Left lobe of liver (tissue), 2 donors: ENCODE results near the gene AFAP1L1. TPM values are rescaled to one million over a fixed set of nuclear protein-coding genes. Genes with fewer than 3 reads are reported as not detected.
A peak's percentile ranks its signal among the peaks of the same experiment; 100 is the strongest.
"Not testable (repeated sequence)": the region's sequence is repeated elsewhere in the genome, so short reads cannot be mapped to it uniquely, and the experiment has no call there.

ENCODE experiments used
- ATAC-seq: fragments of 200-7000 bp; cut with Tn5 transposase; one replicate; pipeline ENCODE4 v1.9.1; 2020; ENCODE audit warnings: mild to moderate bottlenecking, moderate library complexity
- DNase-seq: peaks from one replicate; pipeline ENCODE4 v3.0.0-alpha.2; 2020; ENCODE audit warnings: low spot score
- total RNA-seq: library from RNA; stranded (reverse); gene quantifications from one replicate; pipeline ENCODE4 v1.2.1, GENCODE V29; 2021
- donor health status: DM: no; HTN: no; CAD: no; lungs with moderate emphysema.
- donor health status: DM: no; HTN: yes; CAD: no.

AFAP1L1 gene
- total RNA-seq, 1 donor from 2014 or later: 2.6 TPM

DNA sequence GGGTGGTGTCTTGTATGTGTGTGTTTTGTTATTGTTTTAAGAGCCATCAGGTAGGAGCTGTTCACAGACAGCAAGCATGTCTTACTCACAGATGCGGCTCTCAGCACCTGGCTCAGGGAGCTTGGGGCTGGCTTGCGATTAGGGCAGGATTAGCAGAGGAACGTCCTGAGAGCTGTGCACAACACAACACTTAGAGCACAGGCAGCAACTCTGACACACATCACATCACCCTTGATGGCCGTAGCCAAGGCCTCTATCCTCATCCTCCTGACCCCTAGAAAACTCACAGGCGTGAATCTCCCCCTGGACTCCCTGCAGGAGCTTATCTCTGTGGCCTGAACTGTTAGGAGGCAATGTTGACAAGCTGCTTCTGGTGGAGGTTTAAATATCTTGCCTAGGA, 114.5 kb downstream of the AFAP1L1 start:
- DNase-seq: no peak

DNA sequence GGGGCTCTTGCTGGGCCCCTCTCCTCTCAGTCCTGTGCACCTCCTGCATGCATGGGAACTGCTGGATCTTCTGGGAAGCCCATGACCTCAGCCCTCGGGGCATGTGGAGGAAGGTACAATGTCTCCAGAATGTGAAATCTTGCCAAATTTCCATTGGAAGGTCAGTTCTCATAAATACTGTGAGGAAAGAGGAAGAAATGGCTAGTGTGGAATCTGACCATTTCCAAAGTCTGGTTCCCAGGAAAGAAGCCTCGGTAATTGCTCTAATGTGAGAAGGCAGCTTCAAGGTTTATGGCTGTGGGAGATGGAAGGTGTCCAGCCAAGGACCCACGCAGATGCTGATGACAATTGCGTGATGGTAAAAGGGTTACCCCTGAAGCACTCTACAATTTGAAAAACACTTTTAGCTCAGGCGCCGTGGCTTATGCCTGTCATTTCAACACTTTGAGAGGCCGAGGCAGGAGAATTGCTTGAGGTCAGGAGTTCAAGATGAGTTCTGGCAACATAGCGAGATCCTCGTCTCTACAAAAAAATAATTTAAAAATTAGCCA, 115.5 kb downstream of the AFAP1L1 start:
- peak; percentile 30 for ATAC-seq
- no peak for DNase-seq

More for the DNA sequence above, 114.5 kb downstream of the AFAP1L1 start:
- no peak for ATAC-seq

DNA sequence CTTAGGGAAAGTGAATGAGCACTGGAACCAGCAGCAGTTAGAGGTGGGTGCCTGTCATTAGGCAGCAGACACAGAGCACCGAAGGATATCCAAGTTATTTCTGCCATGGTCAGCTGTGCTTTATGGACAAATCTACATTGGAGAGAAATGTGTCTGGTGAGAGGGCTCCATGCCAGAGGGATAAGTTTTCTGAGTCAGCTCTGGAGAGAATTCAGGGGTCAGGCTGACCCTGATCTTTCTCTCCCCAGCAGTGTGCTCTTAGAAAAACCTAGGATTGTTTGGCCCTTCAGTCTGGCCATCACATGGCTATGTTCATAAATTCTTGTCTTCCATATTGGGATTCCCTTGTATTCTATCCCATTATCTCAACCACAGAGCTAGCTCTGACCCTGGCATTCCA, 116.3 kb downstream of the AFAP1L1 start:
- DNase-seq (no peak), ATAC-seq (peak; percentile 28)

DNA sequence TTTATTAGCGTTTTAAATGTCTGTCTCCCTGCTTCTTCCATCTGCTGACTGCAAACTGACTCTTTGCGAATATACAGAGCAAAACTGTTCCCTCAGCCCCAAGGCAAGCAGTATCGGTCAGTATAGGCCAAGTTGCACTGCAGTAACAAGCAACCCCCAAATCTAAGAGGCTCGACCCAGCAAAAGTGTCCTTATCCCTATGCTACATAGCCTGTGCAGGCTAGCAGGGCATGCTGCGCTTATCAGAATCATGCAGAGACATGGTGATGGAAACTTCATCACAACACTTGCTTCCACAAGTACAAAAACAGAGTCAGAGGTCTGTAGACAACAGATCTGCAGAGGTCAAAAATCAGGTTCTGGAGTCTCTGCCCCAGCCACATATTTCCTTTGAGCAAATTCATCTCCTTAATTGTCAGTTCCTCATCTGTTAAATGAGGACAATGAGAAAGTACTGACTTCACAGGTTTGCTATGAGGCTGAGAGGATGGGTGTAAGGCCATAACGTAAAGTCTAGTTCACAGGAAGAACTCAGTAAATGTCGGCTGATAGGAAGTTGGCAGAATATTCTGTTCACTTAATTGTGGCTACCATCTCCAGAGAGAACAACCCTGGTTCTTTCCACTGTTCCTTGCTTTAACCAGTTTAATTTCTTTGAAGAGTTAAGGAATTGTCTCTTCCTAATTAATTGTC, 117.0 kb downstream of the AFAP1L1 start:
- DNase-seq (no peak), ATAC-seq (no peak)

DNA sequence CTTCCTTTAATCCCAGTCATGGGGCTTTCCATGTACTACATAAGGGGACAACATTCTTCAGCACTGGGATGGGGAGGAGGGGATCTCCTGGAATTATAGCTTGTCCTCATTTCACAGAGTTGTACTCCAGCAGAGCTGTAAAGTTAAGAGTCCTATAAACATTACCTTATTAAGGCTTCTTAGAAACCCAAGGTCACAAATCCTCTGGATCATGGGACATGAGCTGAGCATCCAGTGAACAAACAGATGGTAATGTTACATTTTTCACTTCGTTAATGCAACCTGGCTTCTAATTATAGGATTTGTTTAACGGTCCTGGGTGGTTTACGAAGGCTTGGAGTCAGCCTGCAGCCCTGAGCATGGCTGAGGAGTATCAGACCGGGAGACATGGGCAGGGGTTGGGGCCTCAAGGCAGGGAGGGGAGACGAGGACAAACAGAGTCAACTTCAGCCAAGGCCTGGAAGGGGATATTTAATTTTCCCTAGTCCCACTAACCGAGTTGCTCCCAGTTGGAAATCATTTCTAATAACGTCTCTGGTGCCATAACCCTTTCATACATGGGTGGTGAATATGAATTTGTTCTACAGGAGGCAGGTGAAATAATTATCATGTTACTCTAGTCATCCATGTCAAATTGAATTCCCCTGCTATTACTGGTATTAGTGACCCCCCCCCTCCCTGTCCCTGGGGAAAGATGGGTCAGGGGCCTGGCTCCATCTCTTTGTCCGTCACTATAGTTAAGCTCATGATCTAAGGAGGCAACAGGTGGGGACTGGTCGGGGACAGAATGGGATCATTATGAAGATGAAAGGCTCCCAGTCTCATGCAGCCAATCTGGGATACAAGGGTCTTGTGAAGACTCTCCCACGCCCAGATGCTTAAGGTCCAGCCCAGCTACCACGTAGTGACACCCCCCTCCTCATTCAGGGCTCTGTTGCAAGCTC, 118.2 kb downstream of the AFAP1L1 start:
- DNase-seq (no peak), ATAC-seq (no peak)

DNA sequence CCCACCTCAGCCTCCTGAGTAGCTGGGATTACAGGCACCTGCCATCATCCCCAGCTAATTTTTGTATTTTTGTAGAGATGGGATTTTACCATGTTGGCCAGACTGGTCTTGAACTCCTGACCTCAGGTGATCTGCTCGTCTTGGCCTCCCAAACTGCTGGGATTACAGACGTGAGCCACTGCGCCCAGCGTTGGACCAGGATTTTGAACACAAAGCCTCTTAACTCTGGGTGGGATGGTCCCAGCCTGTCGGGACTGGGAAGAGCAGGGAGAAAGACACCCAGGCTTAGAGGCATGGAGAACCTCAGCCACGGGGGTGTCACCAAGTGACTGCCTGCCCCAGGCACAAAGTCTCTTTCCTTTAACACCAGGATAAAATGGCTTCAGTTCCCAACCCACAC, 119.4 kb downstream of the AFAP1L1 start:
- ATAC-seq, DNase-seq: not testable (repeated sequence)

Other genes with a start within 250 kb of the AFAP1L1 start
- gene SH3TC2, start 208.8 kb upstream of the AFAP1L1 start, total RNA-seq: 0.43 TPM
- 87.7 TPM for gene ABLIM3, start 130.4 kb upstream of the AFAP1L1 start, total RNA-seq
- 5.1 TPM for gene GRPEL2, start 73.6 kb downstream of the AFAP1L1 start, total RNA-seq
- 0.93 TPM for gene PCYOX1L, start 86.2 kb downstream of the AFAP1L1 start, total RNA-seq
- gene IL17B, start 107.4 kb downstream of the AFAP1L1 start, total RNA-seq: not detected